ENCODE data around the gene FZD10.

Gene FZD10

GRCh38 chr12:130205495-130205894 is 43.2 kb downstream of the FZD10 start:
- no peak for DNase-seq (ENCODE audit: low read depth in 2 of 2)

- no peak for DNase-seq (ENCODE audit: low read depth in 2 of 2)
These were observed 50.2 kb downstream of the FZD10 start for GRCh38 chr12:130212384-130212989.

GRCh38 chr12:130213249-130213648 is 51.0 kb downstream of the FZD10 start:
- DNase-seq (ENCODE audit: low read depth in 2 of 2) = no peak

GRCh38 chr12:130214686-130215395 is 52.6 kb downstream of the FZD10 start:
- no peak for DNase-seq (ENCODE audit: low read depth in 2 of 2)
